Keratinocyte (primary cell): ENCODE data around the gene CDH13. TPM values are rescaled to one million over a fixed set of nuclear protein-coding genes. Genes with fewer than 3 reads are reported as not detected.

Experiments
- DNase-seq: peaks from one replicate; pipeline ENCODE4 v3.0.0-alpha.2; 2011; ENCODE audit warnings: low read depth, missing footprints, low spot score
- FAIRE-seq: peaks from 2 replicates; lab custom pipeline; 2011; peaks lifted over from hg19 to GRCh38; lab: Jason Lieb, UNC
- H2AFZ ChIP-seq: 2 replicates; pipeline ENCODE4 v1.6.0; 2012; ENCODE audit warnings: low read length, control low read depth, inconsistent platforms; ENCODE audit not compliant: control insufficient read depth
- H3K27ac ChIP-seq: 2 replicates; pipeline ENCODE4 v1.5.1; 2011; ENCODE audit warnings: low read length; ENCODE audit not compliant: control insufficient read depth, insufficient read depth
- H3K27me3 ChIP-seq: 3 replicates; pipeline ENCODE4 v1.6.0; 2011; ENCODE audit warnings: low read length; ENCODE audit not compliant: control insufficient read depth, insufficient read depth; ENCODE audit errors: extremely low read depth
- H3K36me3 ChIP-seq, 2 experiments: 2 replicates in 1 of 2; 3 replicates in 1 of 2; pipeline ENCODE4 v1.5.1; 2011; ENCODE audit warnings: low read length in 2 of 2, mild to moderate bottlenecking in 1 of 2; ENCODE audit not compliant: control insufficient read depth in 2 of 2, insufficient read depth in 2 of 2; ENCODE audit errors: extremely low read depth in 1 of 2
- H3K4me1 ChIP-seq: 3 replicates; pipeline ENCODE4 v1.5.1; 2011; ENCODE audit warnings: low read length; ENCODE audit not compliant: control insufficient read depth, insufficient read depth; ENCODE audit errors: extremely low read depth
- H3K4me2 ChIP-seq: 3 replicates; pipeline ENCODE4 v1.6.0; 2011; ENCODE audit warnings: low read depth, low read length; ENCODE audit not compliant: control insufficient read depth, insufficient read depth; ENCODE audit errors: extremely low read depth
- H3K4me3 ChIP-seq, 3 experiments: fragments of 200-600 bp in 1 of 3; sonication (generic) in 1 of 3; 2 replicates in 2 of 3; 3 replicates in 1 of 3; pipeline ENCODE4 v1.5.1; 2011 to 2016; ENCODE audit warnings: low read length in 3 of 3, mild to moderate bottlenecking in 3 of 3, control low read depth in 2 of 3, inconsistent platforms in 1 of 3, low read depth in 1 of 3, mixed read lengths in 1 of 3, mixed run types in 1 of 3, moderate library complexity in 1 of 3; ENCODE audit not compliant: control insufficient read depth in 2 of 3, insufficient read depth in 2 of 3; ENCODE audit errors: extremely low read depth in 1 of 3
- H3K79me2 ChIP-seq: 2 replicates; pipeline ENCODE4 v1.6.0; 2012; ENCODE audit warnings: low read length; ENCODE audit not compliant: control insufficient read depth, insufficient read depth
- H3K9ac ChIP-seq: 3 replicates; pipeline ENCODE4 v1.6.0; 2011; ENCODE audit warnings: low read length; ENCODE audit not compliant: control insufficient read depth, insufficient read depth; ENCODE audit errors: extremely low read depth
- H3K9me1 ChIP-seq: 3 replicates; pipeline ENCODE4 v1.6.0; 2011; ENCODE audit warnings: low read length; ENCODE audit not compliant: control insufficient read depth, insufficient read depth; ENCODE audit errors: extremely low read depth
- H3K9me3 ChIP-seq: 2 replicates; pipeline ENCODE4 v1.5.1; 2012; ENCODE audit warnings: low read depth, low read length; ENCODE audit not compliant: control insufficient read depth
- H4K20me1 ChIP-seq: 3 replicates; pipeline ENCODE4 v1.6.0; 2011; ENCODE audit warnings: low read length; ENCODE audit not compliant: control insufficient read depth, insufficient read depth; ENCODE audit errors: extremely low read depth
- EZH2 ChIP-seq: IDR thresholded peaks from one replicate; pipeline ENCODE4 v1.6.1; 2012; ENCODE audit warnings: inconsistent platforms, mild to moderate bottlenecking, low read length, moderate library complexity
- dilution Hi-C: fragments of 300-500 bp; cut with MboI; formaldehyde crosslinking; loops from one replicate; pipeline ENCODE4 v1.7.0; 2020; ENCODE audit warnings: low sequenced_read_pairs; ENCODE audit not compliant: extremely low pct_ligation_motif_present
- polyA plus RNA-seq, 5 experiments: library from polyadenylated mRNA; depleted of rRNA in 3 of 5; stranded (reverse) in 3 of 5; stranded (forward) in 1 of 5; unstranded in 1 of 5; fragments of >200 nt; gene quantifications; 1 replicate in 1 of 5; 2 replicates in 3 of 5; 3 replicates in 1 of 5; pipeline versions ENCODE4 v1.2.1 to v1.2.3, GENCODE V29; 2011 to 2012; ENCODE audit warnings: missing spikeins in 2 of 5, low read depth in 1 of 5, low replicate concordance in 1 of 5
- TF ChIP-seq, protein P1 (sequence below), 3 experiments: IDR thresholded peaks in 1 of 3; conservative IDR thresholded peaks in 1 of 3; optimal IDR thresholded peaks in 1 of 3; 2 replicates in 2 of 3; 3 replicates in 1 of 3; pipeline versions ENCODE3 to v1.5.1; 2011; ENCODE audit warnings: low read length in 3 of 3, mild to moderate bottlenecking in 3 of 3, moderate library complexity in 2 of 3, control low read depth in 1 of 3, inconsistent platforms in 1 of 3; ENCODE audit not compliant: insufficient read depth in 2 of 3; ENCODE audit errors: extremely low read depth in 1 of 3

Gene CDH13
- polyA plus RNA-seq, 1 donor (not counting 4 experiments of a cell fraction or from before 2014, with no cell fraction given), result 111 TPM

DNA sequence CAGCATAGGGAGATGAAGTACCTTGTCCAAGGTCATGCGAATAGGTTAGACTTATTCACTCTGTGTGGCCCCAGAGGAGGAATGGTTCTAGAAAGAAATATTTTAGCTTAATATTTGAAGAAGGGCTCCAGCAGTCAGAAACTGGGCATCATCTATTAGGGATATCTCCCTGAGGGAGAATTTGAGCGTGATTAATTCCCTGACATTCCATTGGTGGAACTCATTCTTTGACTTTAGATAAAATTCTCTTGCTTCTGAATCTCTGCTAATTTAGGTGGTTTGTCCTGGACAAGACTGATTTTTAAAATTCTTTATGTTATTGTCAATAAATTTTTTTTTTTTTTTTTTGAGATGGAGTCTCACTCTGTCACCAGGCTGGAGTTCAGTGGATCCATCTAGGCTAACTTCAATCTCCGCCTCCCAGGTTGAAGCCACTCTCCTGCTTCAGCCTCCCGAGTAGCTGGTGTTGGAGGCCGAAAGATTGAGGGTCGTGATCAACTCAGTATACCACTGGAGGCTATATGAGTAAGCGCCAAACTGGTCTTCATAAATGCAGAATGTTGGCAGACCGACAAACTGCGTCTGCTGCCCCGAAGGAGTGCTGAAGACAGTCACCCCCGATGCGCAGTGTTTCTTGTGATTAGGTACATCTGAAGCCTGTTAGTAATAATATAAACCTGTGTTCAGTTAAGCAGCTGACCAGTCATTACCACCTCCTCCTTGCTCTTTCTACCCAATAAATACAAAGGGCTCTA is 913.1 kb downstream of the CDH13 start:
- H3K79me2 ChIP-seq, result no peaks in the 10 kb centered on the region
- H3K27me3 ChIP-seq, result no peaks in the 10 kb centered on the region
- TF ChIP-seq, protein P1, sequence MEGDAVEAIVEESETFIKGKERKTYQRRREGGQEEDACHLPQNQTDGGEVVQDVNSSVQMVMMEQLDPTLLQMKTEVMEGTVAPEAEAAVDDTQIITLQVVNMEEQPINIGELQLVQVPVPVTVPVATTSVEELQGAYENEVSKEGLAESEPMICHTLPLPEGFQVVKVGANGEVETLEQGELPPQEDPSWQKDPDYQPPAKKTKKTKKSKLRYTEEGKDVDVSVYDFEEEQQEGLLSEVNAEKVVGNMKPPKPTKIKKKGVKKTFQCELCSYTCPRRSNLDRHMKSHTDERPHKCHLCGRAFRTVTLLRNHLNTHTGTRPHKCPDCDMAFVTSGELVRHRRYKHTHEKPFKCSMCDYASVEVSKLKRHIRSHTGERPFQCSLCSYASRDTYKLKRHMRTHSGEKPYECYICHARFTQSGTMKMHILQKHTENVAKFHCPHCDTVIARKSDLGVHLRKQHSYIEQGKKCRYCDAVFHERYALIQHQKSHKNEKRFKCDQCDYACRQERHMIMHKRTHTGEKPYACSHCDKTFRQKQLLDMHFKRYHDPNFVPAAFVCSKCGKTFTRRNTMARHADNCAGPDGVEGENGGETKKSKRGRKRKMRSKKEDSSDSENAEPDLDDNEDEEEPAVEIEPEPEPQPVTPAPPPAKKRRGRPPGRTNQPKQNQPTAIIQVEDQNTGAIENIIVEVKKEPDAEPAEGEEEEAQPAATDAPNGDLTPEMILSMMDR (optimal IDR thresholded peaks at IDR 0.05 in 1 of 3, IDR thresholded peaks at IDR 0.05 in 1 of 3, conservative IDR thresholded peaks at IDR 0.05 in 1 of 3; ENCODE audit: extremely low read depth in 1 of 3, insufficient read depth in 2 of 3, low read length in 3 of 3), result no peak
- TF ChIP-seq EZH2, result no peak
- dilution Hi-C loops, result no loop called here
- DNase-seq, result no peak
- H3K9me3 ChIP-seq, result no peaks in the 10 kb centered on the region
- H3K27ac ChIP-seq, result no peak overlapping the region
- H3K9me1 ChIP-seq, result no peaks in the 10 kb centered on the region
- H3K36me3 ChIP-seq, result peaks cover 0 to 1% of the 10 kb centered on the region in 2 experiments
- H3K4me3 ChIP-seq, result no peak overlapping the region
- H3K4me1 ChIP-seq, result no peaks in the 10 kb centered on the region
- no peak for FAIRE-seq
- no peak overlapping the region for H2AFZ ChIP-seq
- H4K20me1 ChIP-seq, result no peaks in the 10 kb centered on the region
- H3K4me2 ChIP-seq, result no peak overlapping the region
- no peak overlapping the region for H3K9ac ChIP-seq

DNA sequence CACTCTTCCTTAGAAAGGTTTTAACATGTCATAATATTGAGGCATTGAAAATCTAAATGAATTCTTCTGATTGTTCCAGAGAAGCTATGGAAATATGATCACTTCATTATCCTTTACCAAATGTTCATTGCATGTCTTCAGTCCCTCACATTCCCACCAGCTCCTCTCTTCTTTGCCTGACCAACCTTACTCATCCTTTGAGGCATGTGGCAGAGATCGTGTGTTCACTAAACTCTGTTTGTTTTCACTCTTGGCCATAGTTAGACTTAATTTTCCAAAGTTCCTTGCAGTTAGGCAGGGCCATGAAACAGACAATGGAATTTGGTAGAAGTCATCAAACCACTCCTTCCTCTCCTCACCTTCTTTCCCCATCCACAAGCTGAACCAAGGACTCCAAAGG is 914.5 kb downstream of the CDH13 start:
- Histone ChIP-seq H3K9me3 (no peaks in the 10 kb centered on the region), H3K4me1 (no peaks in the 10 kb centered on the region), H4K20me1 (no peaks in the 10 kb centered on the region), H3K27ac (no peak overlapping the region), H3K27me3 (no peaks in the 10 kb centered on the region), H3K4me3 (no peak overlapping the region), H3K36me3 (peaks cover 0 to 1% of the 10 kb centered on the region in 2 experiments), H3K9me1 (no peaks in the 10 kb centered on the region), H2AFZ (no peak overlapping the region), H3K4me2 (no peak overlapping the region), H3K79me2 (no peaks in the 10 kb centered on the region), H3K9ac (no peak overlapping the region)
- no peak for TF ChIP-seq EZH2
- dilution Hi-C loops, result no loop called here
- FAIRE-seq (no peak), DNase-seq (no peak)
